WERI-Rb-1 (cell line): Measurements from ENCODE around the gene TMEM132D.

Experiments
- DNase-seq: peaks from one replicate; pipeline ENCODE4 v3.0.0-alpha.2; 2020
- H3K27ac ChIP-seq: fragments of 250-450 bp; sonication (Bioruptor Pico); 2 replicates; pipeline ENCODE4 v1.5.1; 2020; ENCODE audit warnings: mild to moderate bottlenecking, moderate library complexity
- H3K27me3 ChIP-seq: fragments of 250-450 bp; sonication (Bioruptor Pico); 2 replicates; pipeline ENCODE4 v1.5.1; 2021; ENCODE audit warnings: mild to moderate bottlenecking, low read depth, moderate library complexity; ENCODE audit not compliant: insufficient read depth, severe bottlenecking
- H3K36me3 ChIP-seq: fragments of 250-450 bp; sonication (Bioruptor Pico); 2 replicates; pipeline ENCODE4 v1.5.1; 2020; ENCODE audit warnings: mild to moderate bottlenecking, moderate library complexity
- H3K4me3 ChIP-seq: 2 replicates; pipeline ENCODE4 v1.5.1; 2011; ENCODE audit warnings: low read depth, mild to moderate bottlenecking, control low read depth, low read length
- H3K9me3 ChIP-seq: fragments of 250-450 bp; sonication (Bioruptor Pico); 2 replicates; pipeline ENCODE4 v1.5.1; 2021; ENCODE audit warnings: mild to moderate bottlenecking, moderate library complexity; ENCODE audit not compliant: severe bottlenecking
- TF ChIP-seq, protein P1 (sequence below): IDR thresholded peaks from 2 replicates; pipeline ENCODE4 v1.5.1; 2011; ENCODE audit warnings: low read depth, mild to moderate bottlenecking, control low read depth, inconsistent platforms, low read length

TMEM132D gene

DNA sequence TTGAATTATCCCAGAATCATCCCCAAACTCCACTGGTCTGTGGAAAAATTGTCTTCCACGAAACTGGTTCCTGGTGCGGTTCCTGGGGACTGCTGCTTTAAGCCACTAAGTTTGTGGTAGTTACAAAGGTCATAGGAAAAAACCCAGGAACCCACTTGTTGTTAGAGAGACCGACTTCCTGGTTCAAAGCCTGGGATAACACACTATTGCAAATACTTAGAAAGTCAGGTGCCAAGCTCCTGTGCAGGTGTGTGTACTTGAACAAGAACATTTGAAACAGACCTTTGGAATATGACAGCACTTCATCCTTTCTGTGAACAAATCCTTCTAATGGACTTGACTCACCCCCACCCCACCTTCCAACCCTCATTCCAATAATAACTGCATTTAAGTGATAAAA lies 530.9 kb downstream of the TMEM132D start:
- no peak for DNase-seq
- H3K4me3 ChIP-seq: no peak overlapping the region
- TF ChIP-seq, protein P1, sequence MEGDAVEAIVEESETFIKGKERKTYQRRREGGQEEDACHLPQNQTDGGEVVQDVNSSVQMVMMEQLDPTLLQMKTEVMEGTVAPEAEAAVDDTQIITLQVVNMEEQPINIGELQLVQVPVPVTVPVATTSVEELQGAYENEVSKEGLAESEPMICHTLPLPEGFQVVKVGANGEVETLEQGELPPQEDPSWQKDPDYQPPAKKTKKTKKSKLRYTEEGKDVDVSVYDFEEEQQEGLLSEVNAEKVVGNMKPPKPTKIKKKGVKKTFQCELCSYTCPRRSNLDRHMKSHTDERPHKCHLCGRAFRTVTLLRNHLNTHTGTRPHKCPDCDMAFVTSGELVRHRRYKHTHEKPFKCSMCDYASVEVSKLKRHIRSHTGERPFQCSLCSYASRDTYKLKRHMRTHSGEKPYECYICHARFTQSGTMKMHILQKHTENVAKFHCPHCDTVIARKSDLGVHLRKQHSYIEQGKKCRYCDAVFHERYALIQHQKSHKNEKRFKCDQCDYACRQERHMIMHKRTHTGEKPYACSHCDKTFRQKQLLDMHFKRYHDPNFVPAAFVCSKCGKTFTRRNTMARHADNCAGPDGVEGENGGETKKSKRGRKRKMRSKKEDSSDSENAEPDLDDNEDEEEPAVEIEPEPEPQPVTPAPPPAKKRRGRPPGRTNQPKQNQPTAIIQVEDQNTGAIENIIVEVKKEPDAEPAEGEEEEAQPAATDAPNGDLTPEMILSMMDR: no peak
- no peak overlapping the region for H3K27ac ChIP-seq
- no peaks in the 10 kb centered on the region for H3K36me3 ChIP-seq
- no peaks in the 10 kb centered on the region for H3K27me3 ChIP-seq
- H3K9me3 ChIP-seq: no peaks in the 10 kb centered on the region

DNA sequence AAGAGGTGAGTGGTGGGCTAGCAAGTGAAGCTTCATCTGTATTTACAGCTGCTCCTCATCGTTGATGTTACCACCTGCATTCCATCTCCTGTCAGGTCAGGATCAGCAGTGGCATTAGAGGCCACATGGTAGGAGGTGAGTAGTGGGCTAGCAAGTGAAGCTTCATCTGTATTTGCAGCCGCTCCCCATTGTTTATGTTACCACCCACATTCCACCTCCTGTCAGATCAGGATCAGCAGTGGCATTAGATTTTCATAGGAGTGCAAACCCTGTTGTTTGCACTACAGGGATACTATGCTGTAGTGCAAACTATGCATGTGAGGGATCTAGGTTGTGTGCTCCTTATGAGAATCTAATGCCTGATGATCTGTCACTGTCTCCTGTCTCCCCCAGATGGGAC lies 531.5 kb downstream of the TMEM132D start:
- TF ChIP-seq, protein P1: no peak
- no peak for DNase-seq
- Histone ChIP-seq H3K4me3 (no peak overlapping the region), H3K27me3 (no peaks in the 10 kb centered on the region), H3K36me3 (no peaks in the 10 kb centered on the region), H3K27ac (no peak overlapping the region), H3K9me3 (no peaks in the 10 kb centered on the region)

- TF ChIP-seq, protein P1: no peak
- no peak overlapping the region for H3K27ac ChIP-seq
Observed at GRCh38 chr12:129371268-129371667, 532.6 kb downstream of the TMEM132D start.

GRCh38 chr12:129366656-129367055 lies 537.2 kb downstream of the TMEM132D start:
- TF ChIP-seq, protein P1: no peak
- H3K27ac ChIP-seq: no peak overlapping the region
- no peaks in the 10 kb centered on the region for H3K9me3 ChIP-seq
- H3K36me3 ChIP-seq: no peaks in the 10 kb centered on the region
- DNase-seq: no peak
- H3K4me3 ChIP-seq: no peak overlapping the region
- H3K27me3 ChIP-seq: no peaks in the 10 kb centered on the region

More at GRCh38 chr12:129371268-129371667, 532.6 kb downstream of the TMEM132D start:
- Histone ChIP-seq H3K4me3 (no peak overlapping the region), H3K36me3 (no peaks in the 10 kb centered on the region), H3K9me3 (no peaks in the 10 kb centered on the region), H3K27me3 (no peaks in the 10 kb centered on the region)
- no peak for DNase-seq

- Histone ChIP-seq H3K27me3 (no peaks in the 10 kb centered on the region), H3K9me3 (no peaks in the 10 kb centered on the region), H3K4me3 (no peak overlapping the region), H3K36me3 (no peaks in the 10 kb centered on the region), H3K27ac (no peak overlapping the region)
- TF ChIP-seq, protein P1: no peak
- no peak for DNase-seq
Observed at GRCh38 chr12:129363041-129363440, 540.8 kb downstream of the TMEM132D start.

- no peak for DNase-seq
Observed at GRCh38 chr12:129357233-129357632, 546.6 kb downstream of the TMEM132D start.

More at GRCh38 chr12:129357233-129357632, 546.6 kb downstream of the TMEM132D start:
- no peak overlapping the region for H3K4me3 ChIP-seq
- TF ChIP-seq, protein P1: no peak
- no peaks in the 10 kb centered on the region for H3K27me3 ChIP-seq
- no peaks in the 10 kb centered on the region for H3K9me3 ChIP-seq
- H3K27ac ChIP-seq: no peak overlapping the region
- no peaks in the 10 kb centered on the region for H3K36me3 ChIP-seq
